ENCODE measurements around the gene USHBP1. TPM values are rescaled to one million over a fixed set of nuclear protein-coding genes. Genes with fewer than 3 reads are reported as not detected.

Gene USHBP1
- total and polyA plus RNA-seq, 2 of the 13 experiments (the other 11 are each of a cell fraction or from before 2014, with no cell fraction given), result 0.15 to 1.5 TPM

GRCh38 chr19:17248011-17248776 is 16.4 kb downstream of the USHBP1 start (continued):
- TF ChIP-seq PAXIP1 (CRISPR knock-in tag; conservative IDR thresholded peaks at IDR 0.05), result peak; percentile 98
- TF ChIP-seq RCOR2 (CRISPR knock-in tag; IDR thresholded peaks at IDR 0.05), result peak; percentile 72; the same call in 1 of the 2 replicates
- TF ChIP-seq TCF12 (IDR thresholded peaks at IDR 0.05), result no peak
- peak; percentile 97 for TF ChIP-seq TCF12 (CRISPR knock-in tag; IDR thresholded peaks at IDR 0.05)
- peak; percentile 72 for TF ChIP-seq MAX (IDR thresholded peaks at IDR 0.05)
- TF ChIP-seq YEATS4 (CRISPR knock-in tag; IDR thresholded peaks at IDR 0.05; ENCODE audit: borderline replicate concordance), result peak; percentile 70
- TF ChIP-seq ZNF773 (CRISPR knock-in tag; IDR thresholded peaks at IDR 0.05; ENCODE audit: borderline replicate concordance), result no peak
- TF ChIP-seq JUND (CRISPR knock-in tag; IDR thresholded peaks at IDR 0.05), result peak; percentile 81
- no peak for TF ChIP-seq ZC3H4 (CRISPR knock-in tag; IDR thresholded peaks at IDR 0.05; ENCODE audit: borderline replicate concordance)
- TF ChIP-seq ZNF431 (CRISPR knock-in tag; IDR thresholded peaks at IDR 0.05; ENCODE audit: borderline replicate concordance, low read depth), result peak; percentile 58; the same call in 1 of the 2 replicates
- TF ChIP-seq ARID3A (IDR thresholded peaks at IDR 0.05; ENCODE audit: low read depth, low read length), result no peak
- no peak for TF ChIP-seq THAP7 (CRISPR knock-in tag; IDR thresholded peaks at IDR 0.05)
- no peak for TF ChIP-seq ZNF24 (IDR thresholded peaks at IDR 0.05)
- TF ChIP-seq ARID2 (CRISPR knock-in tag; IDR thresholded peaks at IDR 0.05; ENCODE audit: borderline replicate concordance), result no peak
- no peak for TF ChIP-seq U2AF2 (IDR thresholded peaks at IDR 0.05; ENCODE audit: low read depth, low read length)
- peak; percentile 79 for TF ChIP-seq TAF15 (IDR thresholded peaks at IDR 0.05; ENCODE audit: low read depth, low read length, poor library complexity, severe bottlenecking)
- TF ChIP-seq ZNF275 (CRISPR knock-in tag; IDR thresholded peaks at IDR 0.05; ENCODE audit: borderline replicate concordance), result no peak
- no peak for TF ChIP-seq ZNF883 (CRISPR knock-in tag; IDR thresholded peaks at IDR 0.05; ENCODE audit: not compliant biosample characterization)
- TF ChIP-seq PPARG (CRISPR knock-in tag; conservative IDR thresholded peaks at IDR 0.05), result peak; percentile 94
- TF ChIP-seq DRAP1 (CRISPR knock-in tag; IDR thresholded peaks at IDR 0.05), result 0 out of 2 replicates have a peak, but pooled peaks have one; percentile 28

All from HepG2 (cell line).